ENCODE data around the gene SLC2A3.
"Not testable (repeated sequence)": the region's sequence is repeated elsewhere in the genome, so short reads cannot be mapped to it uniquely, and the experiment has no call there.

Gene SLC2A3

DNA sequence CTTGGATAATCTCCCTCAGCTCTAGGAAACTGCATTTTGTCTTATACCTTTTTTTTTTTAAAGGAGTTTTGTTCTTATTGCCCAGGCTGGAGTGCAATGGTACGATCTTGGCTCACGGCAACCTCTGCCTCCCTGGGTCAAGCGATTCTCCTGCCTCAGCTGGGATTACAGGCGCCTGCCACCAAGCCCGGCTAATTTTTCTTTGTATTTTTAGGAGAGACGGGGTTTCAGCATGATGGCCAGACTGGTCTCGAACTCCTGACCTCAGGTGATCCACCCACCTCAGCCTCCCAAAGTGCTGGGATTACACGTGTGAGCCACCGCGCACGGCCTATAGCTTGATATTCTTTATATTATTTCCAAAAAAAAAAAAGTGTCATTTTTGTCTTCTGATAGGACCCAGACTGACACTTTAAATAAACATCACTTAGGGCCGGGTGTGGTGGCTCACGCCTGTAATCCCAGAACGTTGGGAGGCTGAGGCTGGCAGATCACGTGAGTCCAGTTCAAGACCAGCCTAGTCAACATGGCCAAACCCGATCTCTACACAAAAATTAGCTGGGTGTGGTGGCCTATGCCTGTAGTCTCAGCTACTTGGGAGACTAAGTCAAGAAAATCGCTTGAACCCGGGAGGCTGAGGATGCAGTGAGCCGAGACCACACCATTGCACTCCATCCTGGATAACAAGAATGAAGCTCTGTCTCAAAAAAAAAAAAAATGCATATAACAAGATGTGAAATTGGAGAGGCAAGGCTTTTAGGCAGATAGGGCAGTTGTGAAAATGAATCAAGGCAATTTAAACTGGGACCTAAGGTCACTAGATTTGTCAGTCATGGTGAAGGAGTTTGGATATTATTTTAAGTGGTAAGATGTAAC, 18.4 kb downstream of the SLC2A3 start:
- no peak for DNase-seq (ENCODE audit: low read depth in 1 of 2, low spot score in 1 of 2)

DNA sequence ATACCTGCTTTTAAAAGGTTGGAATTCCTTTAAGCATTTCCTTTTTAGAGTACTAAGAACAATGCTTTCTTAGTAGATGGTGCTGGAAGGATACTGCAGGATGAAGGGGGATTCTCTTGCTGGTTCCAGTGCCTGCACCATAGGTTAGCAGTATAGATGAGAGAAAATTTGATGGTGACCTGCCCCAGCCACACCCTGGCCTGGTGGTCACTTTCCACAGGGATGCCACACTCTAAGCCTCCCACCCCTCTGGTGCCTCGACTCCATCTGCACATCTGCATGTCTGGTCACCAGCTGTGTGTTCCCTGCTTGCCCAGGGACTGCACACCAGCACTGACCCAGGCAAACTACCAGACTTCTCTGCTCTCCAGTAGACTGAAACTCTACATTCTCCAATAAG, 19.1 kb downstream of the SLC2A3 start:
- no peak for DNase-seq (ENCODE audit: low read depth in 1 of 2, low spot score in 1 of 2)

DNA sequence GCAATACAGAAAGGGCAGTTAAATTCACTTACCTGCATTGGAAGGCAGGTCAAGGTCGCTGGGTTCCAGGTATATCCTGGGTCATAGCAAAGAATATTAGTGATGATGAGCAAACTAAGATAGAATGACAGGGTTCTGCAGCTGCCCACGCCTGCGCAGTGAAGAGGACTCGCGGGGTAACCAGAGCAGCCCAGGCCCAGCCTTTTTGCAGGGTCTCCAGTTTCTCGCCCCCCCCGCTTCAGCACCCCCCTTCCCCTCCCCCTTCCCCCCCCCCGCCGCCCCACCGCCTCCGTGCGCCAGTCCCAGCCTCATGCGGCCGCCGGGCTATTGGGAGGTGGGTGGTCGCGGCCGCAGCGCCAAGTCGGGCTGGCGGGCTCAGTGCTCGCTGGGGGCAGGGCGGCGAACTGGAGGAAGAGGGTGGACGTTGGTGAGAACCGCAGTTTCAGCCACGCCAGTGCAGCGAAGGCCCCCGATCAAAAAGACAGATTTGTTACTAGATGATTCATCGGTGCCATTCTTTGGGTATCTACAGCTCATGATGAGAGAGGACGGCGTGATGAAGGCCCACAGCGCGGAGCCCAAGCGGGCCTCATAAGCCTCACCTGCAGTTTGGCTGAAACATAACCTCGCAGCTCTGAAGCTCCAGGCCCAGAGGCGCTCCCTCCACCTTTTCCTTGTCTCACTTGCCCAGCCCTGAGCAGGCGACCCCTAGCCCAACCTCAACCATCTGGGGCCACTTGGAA, 20.2 kb downstream of the SLC2A3 start:
- DNase-seq (ENCODE audit: low read depth in 1 of 2, low spot score in 1 of 2) = no peak

DNA sequence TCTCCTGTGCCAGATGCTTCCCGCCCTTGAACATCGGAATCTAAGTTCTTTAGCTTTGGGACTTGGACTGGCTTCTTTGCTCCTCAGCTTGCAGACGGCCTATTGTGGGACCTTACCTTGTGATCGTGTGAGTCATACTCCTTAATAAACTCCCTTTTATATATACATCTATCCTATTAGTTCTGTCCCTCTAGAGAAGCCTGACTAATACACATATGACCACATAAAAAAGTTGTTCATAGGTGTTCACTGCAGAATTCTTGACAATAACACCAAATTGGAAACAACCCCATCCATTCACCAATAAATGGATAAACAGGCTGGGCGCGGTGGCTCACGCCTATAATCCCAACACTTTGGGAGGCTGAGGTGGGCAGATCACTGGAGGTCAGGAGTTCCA, 25.9 kb downstream of the SLC2A3 start:
- not testable (repeated sequence) for DNase-seq (ENCODE audit: low read depth in 1 of 2, low spot score in 1 of 2)

DNA sequence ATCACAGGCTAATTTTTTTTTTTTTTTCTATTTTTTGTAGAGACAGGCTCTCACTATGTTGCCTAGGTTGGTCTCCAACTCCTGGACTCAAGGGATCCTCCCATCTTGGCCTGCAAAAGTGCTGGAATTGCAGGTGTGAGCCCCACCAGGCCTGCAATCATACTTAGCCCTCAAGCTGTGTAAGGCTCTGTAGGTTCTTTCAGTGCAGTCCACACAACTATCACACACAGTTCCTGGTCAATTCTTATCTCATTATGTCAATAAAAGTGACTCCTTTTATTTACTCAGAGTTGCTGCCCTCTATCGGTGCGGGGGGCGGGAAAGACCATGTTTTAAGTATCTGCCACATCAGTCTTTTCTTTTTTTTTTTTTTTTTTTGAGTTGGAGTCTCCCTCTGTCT, 29.0 kb downstream of the SLC2A3 start:
- DNase-seq (ENCODE audit: low read depth in 1 of 2, low spot score in 1 of 2) = no peak

DNA sequence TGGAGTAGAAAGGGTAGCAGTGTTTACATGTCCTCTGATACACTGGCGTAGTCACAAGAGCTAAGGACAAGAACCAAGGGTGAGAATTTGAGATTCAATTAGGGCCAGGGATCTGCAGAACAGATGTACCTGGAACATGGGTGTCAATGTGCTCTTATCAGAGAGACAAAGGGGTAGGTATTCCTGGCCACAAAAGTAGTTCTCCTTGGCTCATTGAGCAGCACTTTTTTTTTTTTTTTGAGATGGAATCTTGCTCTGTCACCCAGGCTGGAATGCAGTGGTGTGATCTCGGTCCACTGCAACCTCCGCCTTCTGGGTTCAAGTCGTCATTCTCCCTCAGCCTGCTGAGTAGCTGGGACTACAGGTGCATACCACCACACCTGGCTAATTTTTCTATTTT, 29.7 kb downstream of the SLC2A3 start:
- not testable (repeated sequence) for DNase-seq (ENCODE audit: low read depth in 1 of 2, low spot score in 1 of 2)

DNA sequence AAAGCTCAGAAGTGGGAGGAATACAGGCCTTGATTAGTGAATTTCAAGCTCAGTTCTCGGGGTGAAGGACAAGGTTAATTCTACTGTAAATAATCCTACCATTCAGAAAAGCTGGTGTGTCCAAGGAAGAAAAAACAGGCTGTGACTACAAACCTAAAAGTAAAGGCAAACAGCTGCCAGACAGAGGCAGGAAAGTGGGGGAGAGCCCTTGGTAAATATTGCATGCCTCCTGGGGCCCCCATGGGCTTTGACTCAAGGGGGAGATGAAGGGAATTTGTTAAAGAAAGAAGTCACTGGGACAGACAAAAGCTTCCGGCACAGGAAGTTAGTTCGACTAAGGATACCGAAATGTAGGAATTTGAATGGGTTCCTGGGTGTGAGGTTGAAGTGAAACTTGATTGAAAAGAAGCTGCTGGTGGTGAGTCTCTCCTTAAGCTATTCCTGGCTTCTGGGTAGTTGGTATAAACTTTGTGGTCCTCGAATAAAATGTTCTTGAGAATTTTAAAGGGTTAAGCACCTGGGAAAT, 30.3 kb downstream of the SLC2A3 start:
- not testable (repeated sequence) for DNase-seq (ENCODE audit: low read depth in 1 of 2, low spot score in 1 of 2)

DNA sequence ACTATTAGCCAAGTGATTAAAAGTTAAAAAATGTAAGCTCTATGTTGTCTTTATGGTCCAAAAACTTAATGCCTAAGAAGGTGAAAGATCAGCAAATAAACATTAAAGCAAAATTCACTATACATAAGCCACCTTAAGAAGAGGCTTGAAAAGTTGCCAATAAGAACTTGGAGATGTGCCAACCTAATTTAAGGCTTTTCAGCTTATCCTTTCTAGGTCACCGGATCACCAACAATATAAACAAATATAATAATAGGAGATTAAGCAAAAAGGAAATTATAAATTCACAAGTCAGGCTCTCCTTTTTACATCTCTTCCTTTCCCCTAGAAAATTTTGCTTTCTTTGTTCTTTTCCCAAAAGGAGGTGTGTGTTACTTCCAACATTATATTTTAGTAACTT, 30.9 kb downstream of the SLC2A3 start:
- DNase-seq (ENCODE audit: low read depth in 1 of 2, low spot score in 1 of 2) = no peak

DNA sequence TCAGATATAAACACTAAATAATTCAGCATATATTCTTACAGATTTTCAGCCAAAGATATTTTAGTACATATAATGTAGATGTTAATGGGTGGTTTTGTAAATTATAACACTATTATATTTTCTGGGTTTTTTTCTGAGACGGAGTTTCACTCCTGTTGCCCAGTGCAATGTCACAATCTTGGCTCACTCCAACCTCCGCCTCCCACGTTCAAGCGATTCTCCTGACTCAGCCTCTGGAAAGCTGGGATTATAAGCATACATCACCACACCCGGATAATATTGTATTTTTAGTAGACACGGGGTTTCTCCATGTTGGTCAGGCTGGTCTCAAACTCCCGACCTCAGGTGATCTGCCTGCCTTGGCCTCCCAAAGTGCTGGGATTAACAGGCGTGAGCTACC, 33.6 kb downstream of the SLC2A3 start:
- DNase-seq (ENCODE audit: low read depth in 1 of 2, low spot score in 1 of 2) = not testable (repeated sequence)

DNA sequence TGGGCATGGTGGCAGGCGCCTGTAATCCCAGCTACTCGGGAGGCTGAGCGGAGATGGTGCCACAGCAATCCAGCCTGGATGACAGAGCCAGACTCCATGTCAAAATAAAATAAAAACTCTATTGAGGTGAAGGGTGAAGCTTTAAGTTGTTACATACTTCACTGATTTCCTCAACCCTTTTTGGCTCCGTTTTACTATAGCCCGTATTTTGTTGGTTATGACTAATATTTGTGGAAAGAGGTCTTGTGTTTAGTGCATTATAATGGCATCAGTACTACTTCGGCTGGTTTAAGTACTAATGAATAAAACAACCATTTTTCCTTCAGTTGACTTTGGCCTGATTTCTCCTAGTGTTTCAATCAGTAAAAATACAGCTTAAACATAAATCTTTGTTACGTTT, 36.2 kb downstream of the SLC2A3 start:
- no peak for DNase-seq (ENCODE audit: low read depth in 1 of 2, low spot score in 1 of 2)

DNA sequence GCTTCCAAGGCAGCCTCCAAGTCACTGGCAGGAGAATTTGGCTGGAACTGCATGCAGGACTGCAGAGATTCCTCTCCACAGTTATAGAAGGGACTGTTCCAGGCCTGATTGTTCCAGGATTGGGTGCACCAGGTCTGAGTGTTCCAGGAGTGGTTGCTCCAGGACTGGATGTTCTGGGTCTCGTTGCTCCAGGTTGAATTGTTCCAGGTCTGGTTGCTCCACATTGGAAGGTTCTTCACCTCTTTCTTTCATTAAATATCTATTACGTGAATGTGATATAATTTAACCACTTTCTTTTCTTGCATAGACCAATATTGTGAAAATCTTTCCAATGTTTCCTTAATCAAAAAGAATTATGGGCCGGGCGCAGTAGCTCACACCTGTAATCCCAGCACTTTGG, 39.3 kb downstream of the SLC2A3 start:
- not testable (repeated sequence) for DNase-seq (ENCODE audit: low read depth in 1 of 2, low spot score in 1 of 2)

DNA sequence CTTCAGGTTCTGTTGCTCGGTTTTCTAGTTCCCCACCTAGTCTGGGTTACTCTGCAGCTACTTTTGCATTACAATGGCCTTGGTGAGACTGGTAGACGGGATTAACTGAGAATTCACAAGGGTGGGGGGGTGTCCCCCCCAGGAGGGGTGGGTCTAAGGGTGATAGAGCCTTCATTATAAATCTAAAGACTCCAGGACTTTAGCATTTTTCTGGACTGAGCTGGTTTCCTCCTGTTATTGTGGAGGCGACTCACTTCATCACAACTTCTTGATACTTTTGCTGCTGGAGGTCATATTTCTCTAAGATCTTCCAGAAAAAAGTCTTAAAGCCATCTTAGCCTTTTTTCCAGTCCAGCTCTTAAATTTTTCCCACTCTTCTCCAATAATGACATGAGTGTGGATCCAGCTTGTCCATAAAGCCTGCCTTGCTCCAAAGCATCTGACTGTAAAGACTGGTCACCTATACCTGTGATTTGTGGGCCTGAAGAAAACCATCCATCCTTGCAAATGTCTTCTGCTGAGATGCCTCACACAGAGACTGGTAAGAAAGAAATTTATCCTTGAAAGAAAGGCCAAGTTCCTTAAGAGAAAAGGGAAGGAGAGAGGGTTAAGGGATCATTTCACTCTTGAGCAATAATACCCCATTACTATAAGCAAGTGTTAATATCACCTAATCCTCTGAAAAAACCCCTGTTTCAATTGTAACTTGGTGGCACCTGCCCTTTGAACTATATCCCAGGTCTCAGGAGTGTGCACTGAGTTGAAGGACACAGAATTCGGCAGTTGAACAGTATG, 43.6 kb downstream of the SLC2A3 start:
- DNase-seq (ENCODE audit: low read depth in 1 of 2, low spot score in 1 of 2) = no peak

DNA sequence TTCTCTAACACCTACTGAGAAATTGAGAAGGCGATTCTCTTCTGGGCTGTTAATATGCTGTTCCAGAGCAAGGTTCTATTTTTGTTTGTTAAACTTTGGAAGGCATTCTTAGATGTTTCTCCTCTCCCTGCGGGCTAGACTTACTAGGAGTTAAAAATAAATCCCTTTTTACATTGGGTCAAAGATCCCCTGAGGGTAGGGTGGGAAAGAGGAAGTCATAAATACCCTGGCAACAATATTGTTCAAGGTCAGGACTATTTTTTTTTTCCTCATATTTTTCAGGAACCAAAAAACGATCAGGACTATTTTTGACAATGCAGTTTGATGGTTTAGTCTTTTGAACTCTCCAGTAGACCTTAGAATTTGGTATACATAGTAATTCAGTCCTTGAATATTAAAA, 51.3 kb downstream of the SLC2A3 start:
- DNase-seq (ENCODE audit: low read depth in 1 of 2, low spot score in 1 of 2) = no peak

DNA sequence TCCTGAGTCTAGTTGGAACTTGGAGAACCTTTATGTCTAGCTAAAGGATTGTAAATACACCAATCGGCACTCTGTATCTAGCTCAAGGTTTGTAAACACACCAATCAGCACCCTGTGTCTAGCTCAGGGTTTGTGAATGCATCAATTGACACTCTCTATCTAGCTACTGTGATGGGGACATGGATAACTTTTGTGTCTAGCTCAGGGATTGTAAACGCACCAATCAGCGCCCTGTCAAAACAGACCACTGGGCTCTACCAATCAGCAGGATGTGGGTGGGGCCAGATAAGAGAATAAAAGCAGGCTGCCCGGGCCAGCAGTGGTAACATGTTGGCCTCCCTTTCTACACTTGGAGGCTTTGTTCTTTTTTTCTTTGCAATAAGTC, 54.3 kb downstream of the SLC2A3 start:
- DNase-seq (ENCODE audit: low read depth in 1 of 2, low spot score in 1 of 2) = not testable (repeated sequence)

DNA sequence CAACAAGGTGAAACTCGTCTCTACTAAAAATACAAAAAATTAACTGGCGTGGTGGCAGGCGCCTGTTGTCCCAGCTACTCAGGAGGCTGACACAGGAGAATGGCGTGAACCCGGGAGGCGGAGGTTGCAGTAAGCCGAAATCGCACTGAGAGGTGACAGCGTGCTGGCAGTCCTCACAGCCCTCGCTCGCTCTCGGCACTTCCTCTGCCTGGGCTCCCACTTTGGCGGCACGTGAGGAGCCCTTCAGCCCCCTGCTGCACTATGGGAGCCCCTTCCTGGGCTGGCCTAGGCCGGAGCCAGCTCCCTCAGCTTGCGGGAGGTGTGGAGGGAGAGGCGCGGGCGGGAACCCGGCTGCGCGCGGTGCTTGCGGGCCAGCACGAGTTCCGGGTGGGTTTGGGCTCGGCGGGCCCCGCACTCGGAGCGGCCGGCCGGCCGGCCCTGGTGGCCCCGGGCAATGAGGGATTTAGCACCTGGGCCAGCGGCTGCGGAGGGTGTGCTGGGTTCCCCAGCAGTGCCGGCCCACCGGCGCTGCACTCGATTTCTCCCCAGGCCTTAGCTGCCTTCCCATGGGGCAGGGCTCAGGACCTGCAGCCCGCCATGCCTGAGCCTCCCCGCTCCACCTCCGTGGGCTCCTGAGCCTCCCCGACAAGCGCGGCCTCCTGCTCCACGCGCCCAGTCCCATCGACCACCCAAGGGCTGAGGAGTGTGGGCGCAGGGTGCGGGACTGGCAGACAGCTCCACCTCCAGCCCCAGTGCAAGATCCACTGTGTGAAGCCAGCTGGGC, 54.8 kb downstream of the SLC2A3 start:
- not testable (repeated sequence) for DNase-seq (ENCODE audit: low read depth in 1 of 2, low spot score in 1 of 2)

DNA sequence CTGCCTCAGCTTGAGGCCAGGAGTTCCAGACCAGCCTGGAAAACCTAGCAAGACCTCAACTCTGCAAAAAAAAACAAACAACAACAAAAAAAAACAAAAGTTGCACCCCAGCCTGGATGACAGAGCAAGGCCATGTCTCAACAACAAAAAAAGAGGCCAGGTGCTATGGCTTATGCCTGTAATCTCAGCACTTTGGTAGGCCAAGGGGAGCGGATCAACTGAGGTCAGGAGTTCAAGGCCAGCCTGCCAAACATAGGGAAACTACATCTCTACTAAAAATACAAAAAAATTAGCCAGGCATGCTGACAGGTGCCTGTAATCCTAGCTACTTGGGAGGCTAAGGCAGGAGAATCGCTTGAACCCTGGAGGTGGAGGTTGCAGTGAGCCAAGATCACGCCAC, 56.7 kb downstream of the SLC2A3 start:
- no peak for DNase-seq (ENCODE audit: low read depth in 1 of 2, low spot score in 1 of 2)

DNA sequence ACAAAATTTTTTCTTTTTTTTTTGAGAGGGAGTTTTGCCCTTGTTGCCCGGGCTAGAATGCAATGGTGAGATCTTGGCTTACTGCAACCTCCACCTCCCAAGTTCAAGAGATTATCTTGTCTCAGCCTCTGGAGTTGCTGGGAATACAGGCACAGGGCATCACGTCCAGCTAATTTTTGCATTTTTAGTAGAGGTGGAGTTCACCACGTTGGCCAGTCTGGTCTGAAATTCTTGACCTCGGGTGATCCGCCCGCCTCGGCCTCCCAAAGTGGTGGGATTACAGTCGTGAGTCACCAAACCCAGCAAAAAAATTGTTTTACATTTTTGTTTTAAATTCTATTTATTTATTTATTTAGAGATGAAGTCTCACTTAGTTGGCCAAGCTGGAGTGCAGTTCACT, 58.6 kb downstream of the SLC2A3 start:
- DNase-seq (ENCODE audit: low read depth in 1 of 2, low spot score in 1 of 2) = no peak

DNA sequence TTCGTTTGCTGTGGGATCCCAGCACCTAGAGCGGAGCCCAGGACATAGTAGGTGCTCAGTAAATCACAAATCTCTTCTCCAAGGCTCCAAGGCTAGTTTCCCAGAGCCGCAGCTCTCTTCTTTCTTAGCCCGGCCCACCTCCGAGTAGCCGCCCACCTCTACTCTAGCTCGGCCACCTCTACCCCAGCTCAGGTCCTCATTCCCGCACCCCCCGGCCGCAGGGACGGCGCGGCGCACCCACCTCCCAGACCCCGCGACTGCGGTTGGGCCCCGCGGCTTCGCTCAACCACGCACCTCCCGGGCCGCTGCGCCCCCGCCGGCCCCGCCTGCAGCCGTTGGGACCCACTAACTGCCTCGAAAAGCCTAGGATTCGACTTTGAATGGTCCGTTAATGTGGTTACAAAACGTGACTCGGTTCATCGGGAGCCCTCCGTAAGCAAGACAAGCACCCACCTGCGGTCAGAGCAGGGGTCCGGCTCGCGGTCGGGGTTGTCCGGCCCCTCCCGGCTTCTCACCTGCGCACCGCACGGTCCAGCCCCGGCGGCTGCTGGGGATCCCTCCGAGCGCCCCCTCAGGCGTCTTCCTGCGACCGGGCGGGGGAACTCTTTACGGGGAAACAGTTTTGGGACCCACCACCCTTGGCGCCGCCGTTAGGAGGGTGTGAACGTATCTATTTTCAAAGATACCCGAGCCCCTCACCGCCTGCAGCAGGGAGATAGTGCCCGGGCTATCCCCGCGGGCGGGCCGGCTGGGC, 63.2 kb downstream of the SLC2A3 start, which contains the start of gene SLC2A14:
Gene SLC2A14 (minus strand): TSS at position 350 of the 754 bp plus-strand sequence. CDS start 3,035 bp downstream, outside the sequence.
- DNase-seq (ENCODE audit: low read depth in 1 of 2, low spot score in 1 of 2) = no peak

DNA sequence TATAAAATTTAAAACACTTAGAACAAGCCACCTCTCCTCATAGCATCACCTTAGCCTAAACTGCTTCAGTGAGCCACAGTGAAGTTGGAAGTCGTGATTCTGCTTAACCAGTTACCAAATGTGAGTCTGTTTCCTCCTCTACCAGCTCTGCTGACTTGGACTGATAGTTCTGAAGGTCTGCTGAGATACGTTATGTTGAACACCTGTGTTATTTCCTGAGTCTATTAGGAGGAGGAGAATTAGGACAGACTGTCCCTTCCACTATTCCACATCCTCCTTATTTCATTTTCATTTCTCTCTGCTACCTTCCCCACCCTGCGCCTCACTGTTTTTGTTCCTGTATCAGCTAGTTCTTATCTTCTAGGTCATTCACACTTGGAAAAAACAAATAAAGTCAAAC, 65.7 kb downstream of the SLC2A3 start:
- no peak for DNase-seq (ENCODE audit: low read depth in 1 of 2, low spot score in 1 of 2)
